Lung (tissue), 12 donors: ENCODE results near the gene C6orf118. TPM values are rescaled to one million over a fixed set of nuclear protein-coding genes. Genes with fewer than 3 reads are reported as not detected.

Experiments used
- ATAC-seq: fragments of 200-7000 bp; cut with Tn5 transposase; one replicate; pipeline ENCODE4 v1.9.1; 2020; ENCODE audit warnings: moderate number of reproducible peaks; ENCODE audit not compliant: insufficient read depth, low FRiP score
- DNase-seq, 3 donors: peaks; one replicate each; pipeline ENCODE4 v3.0.0-alpha.2; 2013 to 2017
- H3K27ac ChIP-seq, 2 donors: one replicate each; pipeline ENCODE4 v1.5.1; 2013; ENCODE audit warnings: mild to moderate bottlenecking in 2 of 2, moderate library complexity in 2 of 2, control low read depth in 1 of 2, inconsistent platforms in 1 of 2, low read depth in 1 of 2, low read length in 1 of 2
- H3K27me3 ChIP-seq, 3 donors: one replicate each; pipeline ENCODE4 v1.5.1; 2013; ENCODE audit warnings: low read length in 2 of 3; ENCODE audit not compliant: control insufficient read depth in 3 of 3, insufficient read depth in 3 of 3
- H3K36me3 ChIP-seq, 4 donors: one replicate each; pipeline ENCODE4 v1.5.1; 2013; ENCODE audit warnings: low read length in 4 of 4, mild to moderate bottlenecking in 1 of 4, moderate library complexity in 1 of 4; ENCODE audit not compliant: control insufficient read depth in 4 of 4, insufficient read depth in 4 of 4
- H3K4me1 ChIP-seq, 5 donors: one replicate each; pipeline ENCODE4 v1.5.1; 2013; ENCODE audit warnings: low read length in 5 of 5, mild to moderate bottlenecking in 2 of 5, moderate library complexity in 1 of 5; ENCODE audit not compliant: control insufficient read depth in 5 of 5, insufficient read depth in 5 of 5
- H3K4me3 ChIP-seq: one replicate; pipeline ENCODE4 v1.5.1; 2013; ENCODE audit warnings: mild to moderate bottlenecking, control low read depth, moderate library complexity
- H3K9ac ChIP-seq, 2 donors: one replicate each; pipeline ENCODE4 v1.5.1; 2013; ENCODE audit warnings: low read length in 2 of 2, control low read depth in 1 of 2; ENCODE audit not compliant: insufficient read depth in 1 of 2
- H3K9me3 ChIP-seq, 4 donors: one replicate each; pipeline ENCODE4 v1.5.1; 2013; ENCODE audit warnings: low read length in 3 of 4, mild to moderate bottlenecking in 1 of 4, moderate library complexity in 1 of 4; ENCODE audit not compliant: control insufficient read depth in 4 of 4, insufficient read depth in 3 of 4
- WGBS, 2 donors: extraction: QIAGEN DNeasy Blood & Tissue Kit; methylation state at CpG; one replicate each; pipeline ENCODE4 v1.1.7; 2013; 5-methylcytosine and 5-hydroxymethylcytosine counted together
- polyA plus RNA-seq, 2 donors: library from polyadenylated mRNA; stranded (reverse); fragments of 200-250 nt; gene quantifications; one replicate each; pipeline ENCODE4 v1.2.1, GENCODE V29; 2013
- total RNA-seq, 2 donors: library from RNA; depleted of rRNA in 1 of 2; stranded (reverse); fragments of >200 nt in 1 of 2; gene quantifications; one replicate each; pipeline ENCODE4 v1.2.1, GENCODE V29; 2014 to 2021
- TF ChIP-seq, protein P1 (sequence below): IDR thresholded peaks from 2 replicates; pipeline ENCODE4 v1.5.1; 2012; ENCODE audit warnings: mild to moderate bottlenecking; ENCODE audit errors: control extremely low read depth, extremely low read depth
- donor health status: control.
- donor health status: control.
- donor health status: Bipolar disorder and iron deficiency.
- donor health status: healthy.
- donor health status: DM: yes; HTN: yes; CAD: no.

C6orf118 gene
- total and polyA plus RNA-seq, 4 donors, result 5.5 to 17.4 (median 9.6) TPM

DNA sequence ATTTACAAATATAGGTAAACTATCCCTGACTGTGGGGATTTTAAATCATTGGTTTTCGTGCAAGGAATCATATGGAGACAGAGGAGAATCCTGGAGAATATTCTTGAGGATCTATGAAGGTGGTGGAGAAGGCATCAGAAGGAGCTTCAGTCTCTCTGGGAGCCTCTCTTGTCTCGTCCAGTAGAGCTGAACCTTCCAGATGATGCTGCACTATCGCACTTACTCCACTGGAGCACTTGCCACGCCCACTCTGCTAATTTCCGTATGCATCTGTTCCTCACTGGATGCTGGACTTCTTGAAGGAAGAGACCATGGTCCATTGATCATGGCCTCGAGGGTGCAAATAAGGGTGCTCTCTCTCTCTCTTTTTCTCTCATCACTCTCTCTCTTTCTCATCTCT is 36.8 kb downstream of the C6orf118 start:
- H3K9ac ChIP-seq, result no peak overlapping the region
- H3K27ac ChIP-seq, result no peak overlapping the region
- H3K27me3 ChIP-seq, result no peaks in the 10 kb centered on the region
- no peaks in the 10 kb centered on the region for H3K9me3 ChIP-seq
- TF ChIP-seq, protein P1, sequence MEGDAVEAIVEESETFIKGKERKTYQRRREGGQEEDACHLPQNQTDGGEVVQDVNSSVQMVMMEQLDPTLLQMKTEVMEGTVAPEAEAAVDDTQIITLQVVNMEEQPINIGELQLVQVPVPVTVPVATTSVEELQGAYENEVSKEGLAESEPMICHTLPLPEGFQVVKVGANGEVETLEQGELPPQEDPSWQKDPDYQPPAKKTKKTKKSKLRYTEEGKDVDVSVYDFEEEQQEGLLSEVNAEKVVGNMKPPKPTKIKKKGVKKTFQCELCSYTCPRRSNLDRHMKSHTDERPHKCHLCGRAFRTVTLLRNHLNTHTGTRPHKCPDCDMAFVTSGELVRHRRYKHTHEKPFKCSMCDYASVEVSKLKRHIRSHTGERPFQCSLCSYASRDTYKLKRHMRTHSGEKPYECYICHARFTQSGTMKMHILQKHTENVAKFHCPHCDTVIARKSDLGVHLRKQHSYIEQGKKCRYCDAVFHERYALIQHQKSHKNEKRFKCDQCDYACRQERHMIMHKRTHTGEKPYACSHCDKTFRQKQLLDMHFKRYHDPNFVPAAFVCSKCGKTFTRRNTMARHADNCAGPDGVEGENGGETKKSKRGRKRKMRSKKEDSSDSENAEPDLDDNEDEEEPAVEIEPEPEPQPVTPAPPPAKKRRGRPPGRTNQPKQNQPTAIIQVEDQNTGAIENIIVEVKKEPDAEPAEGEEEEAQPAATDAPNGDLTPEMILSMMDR, result no peak
- H3K36me3 ChIP-seq, result no peaks in the 10 kb centered on the region
- H3K4me3 ChIP-seq, result no peak overlapping the region
- ATAC-seq (no peak), DNase-seq (no peak)
- no peaks in the 10 kb centered on the region for H3K4me1 ChIP-seq
- 70 to 82% methylated on average over 6 of the region's 6 CpGs for WGBS, 2 donors

DNA sequence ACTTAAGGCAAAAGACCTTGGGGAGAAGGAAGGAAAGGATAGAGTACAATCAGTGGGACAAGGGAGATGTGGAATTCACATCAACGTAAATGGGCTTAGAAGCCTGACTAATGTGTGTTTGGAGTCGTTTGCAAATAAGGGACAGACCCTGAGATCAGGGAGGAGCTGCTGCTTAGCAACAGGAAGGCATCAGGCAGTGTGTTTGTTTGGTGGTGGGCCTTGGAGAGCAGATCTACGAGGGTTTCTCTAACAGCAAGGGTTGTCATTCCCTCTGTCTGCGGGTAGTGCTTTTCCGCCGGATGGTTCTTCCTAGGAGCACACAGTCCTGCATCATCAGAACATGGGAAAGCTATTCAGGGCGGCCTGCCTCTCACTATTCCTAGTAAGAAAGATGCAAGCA is 40.4 kb downstream of the C6orf118 start:
- H3K27me3 ChIP-seq, result no peaks in the 10 kb centered on the region
- TF ChIP-seq, protein P1, result no peak
- DNase-seq (no peak), ATAC-seq (no peak)
- H3K4me1 ChIP-seq, result no peaks in the 10 kb centered on the region
- no peak overlapping the region for H3K9ac ChIP-seq
- peaks cover 0 to 5% (median 0%) of the 10 kb centered on the region in 4 donors for H3K9me3 ChIP-seq
- no peak overlapping the region for H3K4me3 ChIP-seq
- WGBS, 2 donors, result 57 to 59% methylated on average over 7 of the region's 7 CpGs
- H3K27ac ChIP-seq, result no peak overlapping the region
- H3K36me3 ChIP-seq, result no peaks in the 10 kb centered on the region

DNA sequence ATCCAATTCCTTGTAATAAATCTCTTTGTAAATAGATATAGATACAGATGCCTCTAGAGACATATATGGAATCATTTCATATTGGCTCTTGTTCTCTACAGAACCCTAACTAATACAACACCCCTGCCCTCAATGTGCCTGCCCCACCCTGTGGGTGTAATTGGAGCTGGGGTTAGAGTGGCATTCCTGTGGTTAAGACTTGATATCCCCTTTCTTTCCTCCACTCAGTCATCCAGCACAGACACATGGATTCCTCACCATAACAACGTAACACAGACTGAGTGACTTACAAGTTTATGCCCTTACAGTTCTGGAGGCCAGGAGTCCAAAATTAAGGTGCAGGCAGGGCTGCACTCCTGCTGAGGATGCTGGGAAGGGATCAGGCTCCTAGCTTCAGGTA is 42.8 kb downstream of the C6orf118 start:
- Histone ChIP-seq H3K4me1 (no peaks in the 10 kb centered on the region), H3K36me3 (no peaks in the 10 kb centered on the region), H3K4me3 (no peak overlapping the region), H3K9me3 (peaks cover 0 to 11% (median 0%) of the 10 kb centered on the region in 4 donors), H3K9ac (no peak overlapping the region), H3K27ac (no peak overlapping the region), H3K27me3 (no peaks in the 10 kb centered on the region)
- no peak for ATAC-seq
- WGBS, 2 donors, result 55 to 76% methylated on average over 1 of the region's 1 CpG
- DNase-seq, result no peak
- TF ChIP-seq, protein P1, result no peak

DNA sequence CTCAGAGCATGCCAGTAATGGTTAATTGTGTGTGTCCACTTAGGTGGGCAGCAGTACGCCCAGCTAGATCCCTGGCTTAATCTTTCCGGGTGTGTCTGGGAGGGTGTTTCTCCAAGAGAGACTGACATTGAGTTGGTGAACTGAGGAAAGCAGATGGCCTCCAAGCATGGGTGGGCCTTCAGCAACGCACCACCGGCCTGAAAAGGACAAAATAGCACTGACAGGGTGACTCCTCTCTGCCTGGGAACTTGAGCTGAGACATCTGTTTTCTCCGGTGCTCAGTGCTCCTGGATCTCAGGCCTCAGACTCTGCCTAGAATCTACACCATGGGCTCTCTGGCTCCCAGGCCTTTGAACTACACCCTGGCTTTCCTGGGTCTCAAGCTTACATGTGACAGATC is 43.2 kb downstream of the C6orf118 start:
- Histone ChIP-seq H3K4me1 (no peaks in the 10 kb centered on the region), H3K27me3 (no peaks in the 10 kb centered on the region), H3K27ac (no peak overlapping the region), H3K9me3 (peaks cover 0 to 13% (median 0%) of the 10 kb centered on the region in 4 donors), H3K36me3 (no peaks in the 10 kb centered on the region), H3K4me3 (no peak overlapping the region), H3K9ac (no peak overlapping the region)
- ATAC-seq (no peak), DNase-seq (no peak)
- TF ChIP-seq, protein P1, result no peak
- 80 to 86% methylated on average over 5 of the region's 5 CpGs for WGBS, 2 donors
